WTC11 (cell line): ENCODE results near the gene TNS4. TPM values are rescaled to one million over a fixed set of nuclear protein-coding genes. Genes with fewer than 3 reads are reported as not detected.

ENCODE experiments used
- ATAC-seq: fragments of 200-7000 bp; cut with Tn5 transposase; 2 replicates; pipeline ENCODE4 v1.10.0; 2021; ENCODE audit warnings: mild to moderate bottlenecking, moderate library complexity
- CTCF ChIA-PET: fragments of 300-600 bp; sonication (Branson Sonifier 250); formaldehyde crosslinking; loops from one replicate; lab custom pipeline; 2021; ENCODE audit warnings: antibody characterized with exemption; lab: Charles Lee
- POLR2A ChIA-PET: fragments of 350-600 bp; sonication (Branson Sonifier 250); formaldehyde crosslinking; loops from one replicate; lab custom pipeline; 2021; ENCODE audit warnings: antibody characterized with exemption; lab: Charles Lee
- DNase-seq: peaks from one replicate; pipeline ENCODE4 v3.0.0; 2021; ENCODE audit warnings: low spot score
- H3K27ac Mint-ChIP-seq: 2 replicates; pipeline ENCODE4 v1.8.0; 2021; ENCODE audit warnings: mixed read lengths
- H3K27me3 Mint-ChIP-seq: 2 replicates; pipeline ENCODE4 v1.8.0; 2021; ENCODE audit warnings: low read depth, mild to moderate bottlenecking, moderate library complexity, mixed read lengths
- H3K36me3 Mint-ChIP-seq: 2 replicates; pipeline ENCODE4 v1.8.0; 2021; ENCODE audit warnings: mixed read lengths
- H3K4me1 Mint-ChIP-seq: 2 replicates; pipeline ENCODE4 v1.8.0; 2022; ENCODE audit warnings: mixed read lengths
- H3K4me3 Mint-ChIP-seq: 2 replicates; pipeline ENCODE4 v1.8.0; 2021; ENCODE audit warnings: mild to moderate bottlenecking, moderate library complexity, mixed read lengths
- H3K9me3 Mint-ChIP-seq: 2 replicates; pipeline ENCODE4 v1.8.0; 2021; ENCODE audit warnings: mixed read lengths
- CBFB ChIP-seq: sonication (generic); formaldehyde crosslinking; IDR thresholded peaks from 2 replicates; pipeline ENCODE4 v1.8.1; 2022; ENCODE audit warnings: mild to moderate bottlenecking, low read depth, missing genetic modification reagents
- ELF4 ChIP-seq: sonication (generic); formaldehyde crosslinking; IDR thresholded peaks from 2 replicates; pipeline ENCODE4 v1.8.1; 2022; ENCODE audit warnings: low read depth, mild to moderate bottlenecking, moderate library complexity, missing genetic modification reagents
- FOXP1 ChIP-seq: sonication (generic); formaldehyde crosslinking; IDR thresholded peaks from 2 replicates; pipeline ENCODE4 v1.8.0; 2022; ENCODE audit warnings: missing genetic modification reagents, mild to moderate bottlenecking, moderate library complexity, borderline replicate concordance
- JAZF1 ChIP-seq: fragments of 250-450 bp; sonication (Bioruptor Pico); IDR thresholded peaks from 2 replicates; pipeline ENCODE4 v1.9.0; 2021; ENCODE audit warnings: moderate library complexity, mild to moderate bottlenecking, inconsistent platforms
- KAT7 ChIP-seq: sonication (generic); formaldehyde crosslinking; IDR thresholded peaks from 2 replicates; pipeline ENCODE4 v1.8.1; 2023; ENCODE audit warnings: missing genetic modification reagents, mild to moderate bottlenecking, borderline replicate concordance
- ZNF317 ChIP-seq: sonication (generic); formaldehyde crosslinking; IDR thresholded peaks from 2 replicates; pipeline ENCODE4 v1.8.1; 2023; ENCODE audit warnings: low read depth, mild to moderate bottlenecking, moderate library complexity, missing genetic modification reagents, borderline replicate concordance
- total RNA-seq: library from RNA; stranded (reverse); gene quantifications from 3 replicates; pipeline ENCODE4 v1.2.3, GENCODE V29; 2021
- TF ChIP-seq, protein P1 (sequence below): sonication (generic); formaldehyde crosslinking; IDR thresholded peaks from 2 replicates; pipeline ENCODE4 v1.8.1; 2023; ENCODE audit warnings: mild to moderate bottlenecking, missing genetic modification reagents
- TF ChIP-seq, protein P2 (sequence below): fragments of 250-450 bp; sonication (Bioruptor Pico); IDR thresholded peaks from 2 replicates; pipeline ENCODE4 v2.1.2; 2022; ENCODE audit warnings: mild to moderate bottlenecking, moderate library complexity
- TF ChIP-seq, protein P3 (sequence below): fragments of 250-450 bp; sonication (Bioruptor Pico); IDR thresholded peaks from 2 replicates; pipeline ENCODE4 v1.8.0; 2021; ENCODE audit warnings: mild to moderate bottlenecking
- TF ChIP-seq, protein P4 (sequence below): fragments of 250-450 bp; sonication (Bioruptor Pico); IDR thresholded peaks from 2 replicates; pipeline ENCODE4 v1.9.0; 2021; ENCODE audit warnings: moderate library complexity, mild to moderate bottlenecking, inconsistent platforms, borderline replicate concordance
- TF ChIP-seq, protein P5 (sequence below): sonication (generic); formaldehyde crosslinking; IDR thresholded peaks from 2 replicates; pipeline ENCODE4 v1.8.0; 2023; ENCODE audit warnings: mild to moderate bottlenecking, missing genetic modification reagents

Gene TNS4
- total RNA-seq, 1 experiment from 2014 or later = 0.87 TPM

DNA sequence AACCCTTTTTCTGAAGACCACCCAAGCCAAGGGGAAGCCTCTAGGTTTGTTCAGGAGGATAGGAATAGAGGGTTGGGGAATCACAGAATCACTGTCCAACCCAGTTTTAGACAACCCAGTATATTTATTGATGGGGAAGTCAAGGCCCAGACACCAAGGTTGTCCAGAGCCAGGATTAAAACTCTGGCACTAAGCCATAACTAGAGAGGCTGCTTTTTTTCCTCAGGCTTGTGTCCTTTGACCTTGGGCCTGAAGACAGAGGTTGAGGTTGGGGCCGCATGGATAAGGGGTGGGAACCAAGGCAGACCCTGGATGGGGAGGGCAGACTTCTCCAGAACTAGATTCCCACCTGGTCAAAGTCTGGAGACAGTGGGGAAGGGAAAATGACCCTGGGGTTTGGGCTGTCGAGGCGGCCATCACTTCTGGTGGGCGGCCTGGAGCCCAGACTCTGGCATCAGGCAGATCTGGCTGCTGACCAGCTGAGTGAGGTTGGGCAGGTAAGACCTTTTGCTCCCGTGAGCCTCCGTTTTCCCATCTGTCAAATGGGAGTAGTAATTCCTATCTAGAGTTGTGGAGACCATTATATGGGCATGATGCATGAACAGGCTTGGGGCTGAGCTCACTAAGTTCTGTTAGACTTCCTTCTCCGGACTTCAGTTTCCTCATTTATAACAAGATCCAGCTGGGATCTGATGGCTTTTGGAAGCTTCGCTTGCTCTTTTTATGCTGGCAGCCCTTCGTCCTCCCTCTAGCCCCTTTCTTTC lies 40.3 kb downstream of the TNS4 start (continued):
- TF ChIP-seq, protein P1, sequence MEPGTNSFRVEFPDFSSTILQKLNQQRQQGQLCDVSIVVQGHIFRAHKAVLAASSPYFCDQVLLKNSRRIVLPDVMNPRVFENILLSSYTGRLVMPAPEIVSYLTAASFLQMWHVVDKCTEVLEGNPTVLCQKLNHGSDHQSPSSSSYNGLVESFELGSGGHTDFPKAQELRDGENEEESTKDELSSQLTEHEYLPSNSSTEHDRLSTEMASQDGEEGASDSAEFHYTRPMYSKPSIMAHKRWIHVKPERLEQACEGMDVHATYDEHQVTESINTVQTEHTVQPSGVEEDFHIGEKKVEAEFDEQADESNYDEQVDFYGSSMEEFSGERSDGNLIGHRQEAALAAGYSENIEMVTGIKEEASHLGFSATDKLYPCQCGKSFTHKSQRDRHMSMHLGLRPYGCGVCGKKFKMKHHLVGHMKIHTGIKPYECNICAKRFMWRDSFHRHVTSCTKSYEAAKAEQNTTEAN (CRISPR knock-in tag) = no peak
- TF ChIP-seq, protein P2, sequence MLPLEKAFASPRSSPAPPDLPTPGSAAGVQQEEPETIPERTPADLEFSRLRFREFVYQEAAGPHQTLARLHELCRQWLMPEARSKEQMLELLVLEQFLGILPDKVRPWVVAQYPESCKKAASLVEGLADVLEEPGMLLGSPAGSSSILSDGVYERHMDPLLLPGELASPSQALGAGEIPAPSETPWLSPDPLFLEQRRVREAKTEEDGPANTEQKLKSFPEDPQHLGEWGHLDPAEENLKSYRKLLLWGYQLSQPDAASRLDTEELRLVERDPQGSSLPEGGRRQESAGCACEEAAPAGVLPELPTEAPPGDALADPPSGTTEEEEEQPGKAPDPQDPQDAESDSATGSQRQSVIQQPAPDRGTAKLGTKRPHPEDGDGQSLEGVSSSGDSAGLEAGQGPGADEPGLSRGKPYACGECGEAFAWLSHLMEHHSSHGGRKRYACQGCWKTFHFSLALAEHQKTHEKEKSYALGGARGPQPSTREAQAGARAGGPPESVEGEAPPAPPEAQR (CRISPR knock-in tag) = no peak
- TF ChIP-seq FOXP1 (CRISPR knock-in tag) = no peak
- TF ChIP-seq ELF4 (CRISPR knock-in tag) = no peak

DNA sequence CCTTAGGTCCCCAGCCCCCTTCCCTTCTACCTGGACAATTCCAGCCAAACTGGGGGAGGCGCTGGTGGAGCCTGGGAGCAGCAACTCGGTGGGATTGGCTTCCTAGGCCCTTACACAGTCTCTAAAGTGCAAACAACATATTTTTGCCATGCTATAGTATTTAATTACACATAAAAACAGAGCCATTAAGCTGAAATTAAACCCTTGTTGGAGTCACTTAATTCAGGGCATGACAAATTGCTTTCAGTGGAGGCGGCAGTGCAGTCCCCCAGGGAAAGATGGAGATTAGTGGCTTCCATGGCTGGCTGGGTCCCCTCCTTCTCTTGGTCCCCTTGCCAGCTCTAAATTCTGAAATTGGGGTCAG lies 40.8 kb downstream of the TNS4 start:
- no peak overlapping the region for H3K4me3 Mint-ChIP-seq
- TF ChIP-seq, protein P3, sequence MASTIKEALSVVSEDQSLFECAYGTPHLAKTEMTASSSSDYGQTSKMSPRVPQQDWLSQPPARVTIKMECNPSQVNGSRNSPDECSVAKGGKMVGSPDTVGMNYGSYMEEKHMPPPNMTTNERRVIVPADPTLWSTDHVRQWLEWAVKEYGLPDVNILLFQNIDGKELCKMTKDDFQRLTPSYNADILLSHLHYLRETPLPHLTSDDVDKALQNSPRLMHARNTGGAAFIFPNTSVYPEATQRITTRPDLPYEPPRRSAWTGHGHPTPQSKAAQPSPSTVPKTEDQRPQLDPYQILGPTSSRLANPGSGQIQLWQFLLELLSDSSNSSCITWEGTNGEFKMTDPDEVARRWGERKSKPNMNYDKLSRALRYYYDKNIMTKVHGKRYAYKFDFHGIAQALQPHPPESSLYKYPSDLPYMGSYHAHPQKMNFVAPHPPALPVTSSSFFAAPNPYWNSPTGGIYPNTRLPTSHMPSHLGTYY (CRISPR knock-in tag) = no peak
- TF ChIP-seq CBFB (CRISPR knock-in tag) (no peak), ZNF317 (CRISPR knock-in tag) (no peak), JAZF1 (CRISPR knock-in tag) (no peak), KAT7 (CRISPR knock-in tag) (no peak)
- TF ChIP-seq, protein P4, sequence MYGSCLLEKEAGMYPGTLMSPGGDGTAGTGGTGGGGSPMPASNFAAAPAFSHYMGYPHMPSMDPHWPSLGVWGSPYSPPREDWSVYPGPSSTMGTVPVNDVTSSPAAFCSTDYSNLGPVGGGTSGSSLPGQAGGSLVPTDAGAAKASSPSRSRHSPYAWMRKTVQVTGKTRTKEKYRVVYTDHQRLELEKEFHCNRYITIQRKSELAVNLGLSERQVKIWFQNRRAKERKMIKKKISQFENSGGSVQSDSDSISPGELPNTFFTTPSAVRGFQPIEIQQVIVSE (CRISPR knock-in tag) = no peak
- TF ChIP-seq, protein P5, sequence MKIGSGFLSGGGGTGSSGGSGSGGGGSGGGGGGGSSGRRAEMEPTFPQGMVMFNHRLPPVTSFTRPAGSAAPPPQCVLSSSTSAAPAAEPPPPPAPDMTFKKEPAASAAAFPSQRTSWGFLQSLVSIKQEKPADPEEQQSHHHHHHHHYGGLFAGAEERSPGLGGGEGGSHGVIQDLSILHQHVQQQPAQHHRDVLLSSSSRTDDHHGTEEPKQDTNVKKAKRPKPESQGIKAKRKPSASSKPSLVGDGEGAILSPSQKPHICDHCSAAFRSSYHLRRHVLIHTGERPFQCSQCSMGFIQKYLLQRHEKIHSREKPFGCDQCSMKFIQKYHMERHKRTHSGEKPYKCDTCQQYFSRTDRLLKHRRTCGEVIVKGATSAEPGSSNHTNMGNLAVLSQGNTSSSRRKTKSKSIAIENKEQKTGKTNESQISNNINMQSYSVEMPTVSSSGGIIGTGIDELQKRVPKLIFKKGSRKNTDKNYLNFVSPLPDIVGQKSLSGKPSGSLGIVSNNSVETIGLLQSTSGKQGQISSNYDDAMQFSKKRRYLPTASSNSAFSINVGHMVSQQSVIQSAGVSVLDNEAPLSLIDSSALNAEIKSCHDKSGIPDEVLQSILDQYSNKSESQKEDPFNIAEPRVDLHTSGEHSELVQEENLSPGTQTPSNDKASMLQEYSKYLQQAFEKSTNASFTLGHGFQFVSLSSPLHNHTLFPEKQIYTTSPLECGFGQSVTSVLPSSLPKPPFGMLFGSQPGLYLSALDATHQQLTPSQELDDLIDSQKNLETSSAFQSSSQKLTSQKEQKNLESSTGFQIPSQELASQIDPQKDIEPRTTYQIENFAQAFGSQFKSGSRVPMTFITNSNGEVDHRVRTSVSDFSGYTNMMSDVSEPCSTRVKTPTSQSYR (CRISPR knock-in tag) = no peak
- H3K27me3 Mint-ChIP-seq = no peaks in the 10 kb centered on the region
- CTCF ChIA-PET = interaction anchor here (0.8 to 3.0 kb wide), 6 partner anchors 10 to 72 kb away, joined by 3 to 25 read pairs (median 4); partner anchors contain the start of gene IGFBP4
- peaks cover 13% of the 10 kb centered on the region for H3K36me3 Mint-ChIP-seq
- H3K4me1 Mint-ChIP-seq = peaks cover 67% of the 10 kb centered on the region
- no peak overlapping the region for H3K27ac Mint-ChIP-seq
- POLR2A ChIA-PET = interaction anchor here (1.2 kb wide), 1 partner anchor 17 kb away, joined by 4 read pairs; no protein-coding TSS in a partner anchor
- DNase-seq (no peak), ATAC-seq (no peak)
- 0 out of 2 replicates have a peak, but pooled peaks cover 4% of the 10 kb centered on the region for H3K9me3 Mint-ChIP-seq
